SK-N-MC (cell line): ENCODE measurements around the gene RTN4RL1.

Source experiments
- EZH2 ChIP-seq: fragments of 200-600 bp; sonication (generic); IDR thresholded peaks from one replicate; pipeline ENCODE4 v1.6.1; 2017; ENCODE audit warnings: antibody characterized with exemption
- POLR2AphosphoS5 ChIP-seq: IDR thresholded peaks from 2 replicates; pipeline ENCODE4 v1.6.1; 2012; ENCODE audit warnings: mild to moderate bottlenecking, low read depth, low read length, borderline replicate concordance

GRCh38 chr17:2013994-2014317 lies 11.2 kb downstream of the RTN4RL1 start:
- TF ChIP-seq EZH2 (no peak), POLR2AphosphoS5 (no peak)
